ENCODE results near the gene DDX60. TPM values are rescaled to one million over a fixed set of nuclear protein-coding genes. Genes with fewer than 3 reads are reported as not detected.
"Not testable (repeated sequence)": the region's sequence is repeated elsewhere in the genome, so short reads cannot be mapped to it uniquely, and the experiment has no call there.

DDX60 gene
- total RNA-seq, 1 donor: 15.4 TPM

GRCh38 chr4:168317621-168318020 lies 931 bp downstream of the DDX60 start:
- Histone ChIP-seq H3K27me3 (ENCODE audit: insufficient read depth, low read length) (no peaks in the 10 kb centered on the region), H3K4me1 (ENCODE audit: insufficient read depth, low read length) (peaks cover 14% of the 10 kb centered on the region), H3K4me3 (ENCODE audit: low read length) (peak overlapping the region; percentile 91), H3K9me3 (ENCODE audit: low read depth, low read length) (no peaks in the 10 kb centered on the region)

DNA sequence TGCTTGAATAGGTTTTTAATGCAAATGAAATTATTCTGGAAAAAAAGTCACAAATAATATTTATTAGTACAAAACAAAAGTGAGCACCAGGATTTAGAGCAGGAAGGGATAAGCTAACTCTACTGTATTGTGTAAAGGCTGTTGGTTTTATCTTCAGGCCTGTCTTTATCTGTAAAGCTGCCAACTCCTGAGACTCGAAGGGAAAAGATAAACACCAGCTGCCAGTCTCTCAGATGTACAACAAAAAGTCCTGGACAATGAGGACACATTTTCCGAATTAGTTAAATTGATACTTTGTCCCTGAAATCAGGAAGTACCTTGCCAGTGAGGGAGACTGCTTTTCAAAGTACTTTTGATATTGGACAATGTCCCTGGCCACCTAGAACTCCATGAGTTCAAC lies 8.8 kb downstream of the DDX60 start:
- H3K27me3 ChIP-seq (ENCODE audit: insufficient read depth, low read length): no peaks in the 10 kb centered on the region
- no peak overlapping the region for H3K4me3 ChIP-seq (ENCODE audit: low read length)
- no peaks in the 10 kb centered on the region for H3K9me3 ChIP-seq (ENCODE audit: low read depth, low read length)
- no peaks in the 10 kb centered on the region for H3K4me1 ChIP-seq (ENCODE audit: insufficient read depth, low read length)

DNA sequence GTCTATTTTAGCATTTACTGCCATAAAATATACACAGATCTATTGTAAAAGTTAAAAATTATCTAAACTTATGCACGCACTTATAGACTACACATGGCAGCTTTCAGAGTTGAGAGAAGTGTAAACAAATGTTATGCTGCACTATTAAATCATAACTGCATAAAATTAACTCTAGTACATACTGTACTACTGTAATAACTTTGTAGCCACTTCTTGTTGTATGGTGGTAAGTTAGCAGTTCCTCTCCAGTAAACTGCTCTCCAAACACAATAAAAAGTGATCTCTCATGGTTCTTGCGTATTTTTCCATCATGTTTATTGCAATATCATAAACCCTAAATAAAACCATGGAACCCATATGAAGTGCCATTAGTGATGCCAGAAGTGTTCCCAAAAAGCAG lies 9.6 kb downstream of the DDX60 start:
- Histone ChIP-seq H3K4me1 (ENCODE audit: insufficient read depth, low read length) (no peaks in the 10 kb centered on the region), H3K9me3 (ENCODE audit: low read depth, low read length) (no peaks in the 10 kb centered on the region), H3K27me3 (ENCODE audit: insufficient read depth, low read length) (no peaks in the 10 kb centered on the region), H3K4me3 (ENCODE audit: low read length) (no peak overlapping the region)

- Histone ChIP-seq H3K27me3 (ENCODE audit: insufficient read depth, low read length) (no peaks in the 10 kb centered on the region), H3K4me1 (ENCODE audit: insufficient read depth, low read length) (no peaks in the 10 kb centered on the region), H3K9me3 (ENCODE audit: low read depth, low read length) (no peaks in the 10 kb centered on the region), H3K4me3 (ENCODE audit: low read length) (no peak overlapping the region)
Measured at GRCh38 chr4:168306476-168306875, 12.1 kb downstream of the DDX60 start.

DNA sequence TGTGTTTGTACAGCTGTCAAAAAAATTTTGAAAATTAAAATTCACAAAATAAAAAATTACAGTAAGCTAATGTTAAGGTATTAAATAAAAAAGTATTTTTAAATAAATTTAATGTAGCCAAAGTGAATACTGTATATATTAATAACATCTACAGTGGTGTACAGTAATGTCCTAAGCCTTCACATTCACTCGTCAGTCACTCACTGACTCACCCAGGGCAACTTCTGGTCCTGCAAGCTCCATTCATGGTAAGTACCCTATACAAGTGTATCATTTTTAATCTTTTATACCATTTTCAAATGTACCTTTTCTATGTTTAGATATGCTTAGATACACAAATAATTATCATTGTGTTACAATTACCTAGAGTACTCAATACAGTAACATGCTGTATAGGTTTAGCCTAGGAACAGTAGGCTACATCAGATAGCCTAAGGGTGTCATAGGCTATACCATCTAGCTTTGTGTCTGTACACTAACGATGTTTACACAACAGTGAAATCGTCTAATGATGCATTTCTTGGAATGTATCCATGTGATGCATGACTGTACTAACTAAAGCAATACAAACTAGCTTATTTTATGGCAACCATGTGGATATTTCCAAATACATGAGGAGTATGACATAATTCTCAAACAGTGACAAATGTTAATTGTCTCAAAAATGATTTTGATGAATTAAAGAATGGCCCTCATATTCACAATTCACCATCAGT lies 13.7 kb downstream of the DDX60 start:
- Histone ChIP-seq H3K4me3 (ENCODE audit: low read length) (no peak overlapping the region), H3K9me3 (ENCODE audit: low read depth, low read length) (no peaks in the 10 kb centered on the region), H3K27me3 (ENCODE audit: insufficient read depth, low read length) (no peaks in the 10 kb centered on the region), H3K4me1 (ENCODE audit: insufficient read depth, low read length) (no peaks in the 10 kb centered on the region)

GRCh38 chr4:168303430-168303829 lies 15.1 kb downstream of the DDX60 start:
- H3K9me3 ChIP-seq (ENCODE audit: low read depth, low read length); H3K27me3 ChIP-seq (ENCODE audit: insufficient read depth, low read length); H3K4me1 ChIP-seq (ENCODE audit: insufficient read depth, low read length); H3K4me3 ChIP-seq (ENCODE audit: low read length): not testable (repeated sequence)

GRCh38 chr4:168293386-168293975 lies 25.1 kb downstream of the DDX60 start:
- Histone ChIP-seq H3K27me3 (ENCODE audit: insufficient read depth, low read length) (no peaks in the 10 kb centered on the region), H3K4me3 (ENCODE audit: low read length) (no peak overlapping the region), H3K4me1 (ENCODE audit: insufficient read depth, low read length) (no peaks in the 10 kb centered on the region), H3K9me3 (ENCODE audit: low read depth, low read length) (no peaks in the 10 kb centered on the region)

DNA sequence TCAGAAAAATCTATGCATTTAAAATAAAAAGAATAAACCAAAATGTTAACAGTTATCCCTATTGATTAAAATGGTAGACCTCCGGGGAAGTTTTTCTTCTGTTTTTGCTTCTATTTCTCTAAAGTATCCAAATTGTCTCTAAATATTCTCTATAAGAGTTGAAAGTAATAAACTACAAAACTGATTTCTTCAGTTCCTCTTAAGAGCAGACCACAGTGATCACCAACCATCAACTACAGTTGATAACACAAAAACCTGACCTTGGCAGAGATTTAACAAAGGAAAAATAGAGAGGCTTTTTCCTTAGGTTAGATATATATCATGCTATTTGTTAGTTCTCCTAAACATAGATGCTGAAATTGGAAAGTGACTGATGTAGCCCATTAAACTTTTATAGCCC lies 27.3 kb downstream of the DDX60 start:
- H3K9me3 ChIP-seq (ENCODE audit: low read depth, low read length): no peaks in the 10 kb centered on the region
- H3K4me1 ChIP-seq (ENCODE audit: insufficient read depth, low read length): no peaks in the 10 kb centered on the region
- no peak overlapping the region for H3K4me3 ChIP-seq (ENCODE audit: low read length)
- no peaks in the 10 kb centered on the region for H3K27me3 ChIP-seq (ENCODE audit: insufficient read depth, low read length)

- not testable (repeated sequence) for H3K4me1 ChIP-seq (ENCODE audit: insufficient read depth, low read length); H3K27me3 ChIP-seq (ENCODE audit: insufficient read depth, low read length); H3K9me3 ChIP-seq (ENCODE audit: low read depth, low read length); H3K4me3 ChIP-seq (ENCODE audit: low read length)
Measured at GRCh38 chr4:168285850-168286249, 32.7 kb downstream of the DDX60 start.

GRCh38 chr4:168279556-168279955 lies 39.0 kb downstream of the DDX60 start:
- no peaks in the 10 kb centered on the region for H3K27me3 ChIP-seq (ENCODE audit: insufficient read depth, low read length)
- H3K9me3 ChIP-seq (ENCODE audit: low read depth, low read length): no peaks in the 10 kb centered on the region
- H3K4me1 ChIP-seq (ENCODE audit: insufficient read depth, low read length): no peaks in the 10 kb centered on the region
- no peak overlapping the region for H3K4me3 ChIP-seq (ENCODE audit: low read length)

- Histone ChIP-seq H3K9me3 (ENCODE audit: low read depth, low read length) (no peaks in the 10 kb centered on the region), H3K4me1 (ENCODE audit: insufficient read depth, low read length) (no peaks in the 10 kb centered on the region), H3K27me3 (ENCODE audit: insufficient read depth, low read length) (no peaks in the 10 kb centered on the region), H3K4me3 (ENCODE audit: low read length) (no peak overlapping the region)
Measured at GRCh38 chr4:168275836-168276235, 42.7 kb downstream of the DDX60 start.

DNA sequence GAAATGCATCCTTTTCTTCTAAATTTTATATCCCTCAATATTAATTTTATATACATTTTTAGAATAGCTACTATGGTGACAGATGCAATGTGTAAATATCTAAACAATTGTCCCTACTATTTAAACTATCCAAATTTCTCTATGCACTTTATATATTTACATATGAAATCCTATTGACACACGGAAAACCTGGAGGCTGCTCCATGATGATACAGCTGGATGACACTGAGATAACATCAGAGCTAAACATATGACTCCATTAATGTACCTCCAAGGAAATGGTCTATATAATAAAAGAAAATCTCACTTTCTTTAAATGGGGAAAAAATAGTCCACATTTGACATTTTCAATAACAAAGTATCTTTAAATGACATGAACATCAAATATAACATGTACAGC lies 43.7 kb downstream of the DDX60 start:
- H3K27me3 ChIP-seq (ENCODE audit: insufficient read depth, low read length): no peaks in the 10 kb centered on the region
- no peak overlapping the region for H3K4me3 ChIP-seq (ENCODE audit: low read length)
- no peaks in the 10 kb centered on the region for H3K4me1 ChIP-seq (ENCODE audit: insufficient read depth, low read length)
- no peaks in the 10 kb centered on the region for H3K9me3 ChIP-seq (ENCODE audit: low read depth, low read length)

- H3K9me3 ChIP-seq (ENCODE audit: low read depth, low read length): no peaks in the 10 kb centered on the region
Measured at GRCh38 chr4:168273838-168274237, 44.7 kb downstream of the DDX60 start.

DNA sequence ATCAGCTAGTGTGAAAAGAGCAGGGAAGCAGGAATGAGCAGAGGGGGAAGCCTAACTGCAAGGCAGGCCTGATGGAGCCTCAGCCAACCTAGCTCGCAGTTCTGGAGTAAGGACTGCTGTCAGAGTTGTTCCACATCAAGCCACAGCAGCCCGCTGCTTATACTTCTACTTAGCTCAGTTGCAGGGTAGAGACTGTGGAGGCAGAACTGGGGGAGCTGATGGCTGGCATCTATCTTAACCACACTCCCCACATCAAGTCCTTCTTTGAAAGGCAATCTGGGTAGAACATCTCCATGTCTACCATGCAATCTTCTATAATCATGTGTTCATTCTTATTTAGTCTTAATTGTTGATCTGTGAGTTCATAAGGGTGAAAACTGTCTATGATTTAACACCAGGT lies 46.1 kb downstream of the DDX60 start:
- H3K27me3 ChIP-seq (ENCODE audit: insufficient read depth, low read length): no peaks in the 10 kb centered on the region
- no peaks in the 10 kb centered on the region for H3K9me3 ChIP-seq (ENCODE audit: low read depth, low read length)
- H3K4me1 ChIP-seq (ENCODE audit: insufficient read depth, low read length): no peaks in the 10 kb centered on the region
- no peak overlapping the region for H3K4me3 ChIP-seq (ENCODE audit: low read length)

More at GRCh38 chr4:168273838-168274237, 44.7 kb downstream of the DDX60 start:
- no peaks in the 10 kb centered on the region for H3K27me3 ChIP-seq (ENCODE audit: insufficient read depth, low read length)
- H3K4me1 ChIP-seq (ENCODE audit: insufficient read depth, low read length): no peaks in the 10 kb centered on the region
- no peak overlapping the region for H3K4me3 ChIP-seq (ENCODE audit: low read length)

DNA sequence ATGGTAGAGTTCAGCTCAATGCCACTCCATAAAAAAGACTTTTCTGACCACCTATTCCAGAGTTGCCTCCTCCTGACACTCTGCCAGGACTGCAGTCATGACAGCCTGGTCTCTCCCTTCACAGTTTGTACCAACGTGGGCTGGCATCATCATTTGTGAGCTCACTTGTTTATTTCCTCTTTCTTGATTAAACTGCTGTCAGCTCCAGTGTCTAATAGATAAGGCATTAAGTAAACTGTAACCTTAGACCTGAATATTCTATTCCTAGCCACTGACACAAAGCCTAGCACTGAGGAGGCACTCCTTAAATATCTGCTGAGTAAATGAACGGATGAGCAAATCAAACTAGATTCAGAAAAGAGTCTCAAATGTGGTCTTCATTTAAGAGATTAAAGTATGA lies 48.7 kb downstream of the DDX60 start:
- no peaks in the 10 kb centered on the region for H3K27me3 ChIP-seq (ENCODE audit: insufficient read depth, low read length)
- H3K9me3 ChIP-seq (ENCODE audit: low read depth, low read length): no peaks in the 10 kb centered on the region
- H3K4me1 ChIP-seq (ENCODE audit: insufficient read depth, low read length): no peaks in the 10 kb centered on the region
- no peak overlapping the region for H3K4me3 ChIP-seq (ENCODE audit: low read length)

DNA sequence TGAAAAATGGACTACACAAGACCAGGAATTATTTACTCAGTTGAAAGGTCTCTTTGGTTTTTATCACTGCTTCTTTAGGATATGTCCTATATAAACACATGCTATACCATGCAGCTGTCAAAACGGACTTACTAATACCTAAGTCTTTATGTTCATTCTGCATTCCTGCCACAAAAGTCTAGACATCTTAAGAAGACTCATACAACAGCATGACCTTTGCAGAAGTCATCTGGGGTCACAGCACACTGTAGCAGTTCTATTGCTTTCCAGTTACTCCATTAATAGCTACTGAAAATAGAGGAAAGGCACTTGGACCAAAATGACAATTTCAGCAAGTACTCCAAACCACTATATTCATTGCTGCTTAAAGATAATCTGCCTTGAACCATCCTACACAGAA lies 53.2 kb downstream of the DDX60 start:
- H3K4me3 ChIP-seq (ENCODE audit: low read length): no peak overlapping the region
- no peaks in the 10 kb centered on the region for H3K9me3 ChIP-seq (ENCODE audit: low read depth, low read length)
- H3K27me3 ChIP-seq (ENCODE audit: insufficient read depth, low read length): no peaks in the 10 kb centered on the region
- no peaks in the 10 kb centered on the region for H3K4me1 ChIP-seq (ENCODE audit: insufficient read depth, low read length)
